GM12865 (cell line): ENCODE measurements around the gene C10orf105.

Source experiments
- DNase-seq: peaks from one replicate; pipeline ENCODE4 v3.0.0; 2010; ENCODE audit warnings: low read depth
- H3K4me3 ChIP-seq: 2 replicates; pipeline ENCODE4 v1.5.1; 2011; ENCODE audit warnings: mild to moderate bottlenecking, low read depth, low read length, control low read depth
- CTCF ChIP-seq: IDR thresholded peaks from 2 replicates; pipeline ENCODE4 v1.5.1; 2011; ENCODE audit warnings: low read length, control low read depth, low read depth, inconsistent platforms; ENCODE audit not compliant: insufficient read depth; ENCODE audit errors: missing control alignments

The C10orf105 gene

GRCh38 chr10:71663311-71663710, 56.3 kb downstream of the C10orf105 start:
- no peak for TF ChIP-seq CTCF
- no peak for DNase-seq
- no peak overlapping the region for H3K4me3 ChIP-seq

GRCh38 chr10:71661779-71662336, 57.7 kb downstream of the C10orf105 start:
- H3K4me3 ChIP-seq = no peak overlapping the region
- TF ChIP-seq CTCF = no peak
- no peak for DNase-seq
